OCI-LY7 (cell line): Measurements from ENCODE around the gene YIPF5. TPM values are rescaled to one million over a fixed set of nuclear protein-coding genes. Genes with fewer than 3 reads are reported as not detected.

Experiments
- BruUV-seq: library from RNA; stranded (reverse); fragments of 400-500 nt; replicated peaks from 2 replicates; lab custom pipeline; 2021; lab: Mats Ljungman, UMichigan
- CTCF ChIA-PET: fragments of 300-600 bp; sonication (Branson Sonifier 250); formaldehyde crosslinking; loops from one replicate; lab custom pipeline; 2022; ENCODE audit warnings: antibody characterized with exemption; ENCODE audit not compliant: unreplicated experiment; lab: Charles Lee
- POLR2A ChIA-PET: fragments of 300-600 bp; sonication (Branson Sonifier 250); formaldehyde crosslinking; loops from one replicate; lab custom pipeline; 2022; ENCODE audit warnings: antibody characterized with exemption; lab: Charles Lee
- DNase-seq: peaks from one replicate; pipeline ENCODE4 v3.0.0-alpha.2; 2015; ENCODE audit warnings: low spot score
- H2AFZ ChIP-seq: fragments of 200-600 bp; sonication (generic), shearing (Covaris generic); 2 replicates; pipeline ENCODE4 v1.6.1; 2014; ENCODE audit warnings: mild to moderate bottlenecking, antibody characterized with exemption, low read length, moderate library complexity
- H3K27ac ChIP-seq: fragments of 200-600 bp; sonication (generic); 2 replicates; pipeline ENCODE4 v1.5.1; 2014; ENCODE audit warnings: mixed run types, low read depth, mild to moderate bottlenecking, moderate library complexity, low read length, inconsistent platforms; ENCODE audit not compliant: poor library complexity, severe bottlenecking
- H3K36me3 ChIP-seq: fragments of 200-600 bp; sonication (generic); 2 replicates; pipeline ENCODE4 v1.6.1; 2014; ENCODE audit warnings: mild to moderate bottlenecking, antibody characterized with exemption, low read length, moderate library complexity, mixed read lengths; ENCODE audit not compliant: insufficient read depth
- H3K4me1 ChIP-seq: fragments of 200-600 bp; sonication (generic); 2 replicates; pipeline ENCODE4 v1.5.1; 2014; ENCODE audit warnings: mild to moderate bottlenecking, low read length; ENCODE audit not compliant: insufficient read depth, poor library complexity, severe bottlenecking
- H3K4me2 ChIP-seq: fragments of 200-600 bp; sonication (generic); 2 replicates; pipeline ENCODE4 v1.6.1; 2014; ENCODE audit warnings: mild to moderate bottlenecking, low read length
- H3K4me3 ChIP-seq: fragments of 200-600 bp; sonication (generic); 2 replicates; pipeline ENCODE4 v1.5.1; 2014; ENCODE audit warnings: mild to moderate bottlenecking, low read depth, low read length; ENCODE audit not compliant: poor library complexity, severe bottlenecking
- H3K79me2 ChIP-seq: fragments of 200-600 bp; sonication (generic); 2 replicates; pipeline ENCODE4 v1.6.1; 2016; ENCODE audit warnings: low read depth, mild to moderate bottlenecking, low read length, moderate library complexity, mixed read lengths; ENCODE audit not compliant: insufficient read depth
- H3K9me2 ChIP-seq: fragments of 200-600 bp; sonication (generic); 2 replicates; pipeline ENCODE4 v1.6.1; 2016; ENCODE audit warnings: mild to moderate bottlenecking, low read length, mixed read lengths; ENCODE audit not compliant: insufficient read depth
- H3K9me3 ChIP-seq: fragments of 200-600 bp; sonication (generic); 2 replicates; pipeline ENCODE4 v1.6.1; 2014; ENCODE audit warnings: mild to moderate bottlenecking, mixed run types, low read length, mixed read lengths
- H4K20me1 ChIP-seq: fragments of 200-600 bp; sonication (generic); 2 replicates; pipeline ENCODE4 v1.6.1; 2014; ENCODE audit warnings: mild to moderate bottlenecking, antibody characterized with exemption, low read length, moderate library complexity, mixed read lengths; ENCODE audit not compliant: insufficient read depth
- EZH2phosphoT487 ChIP-seq: fragments of 200-600 bp; sonication (generic); IDR thresholded peaks from 2 replicates; pipeline ENCODE4 v1.6.1; 2018; ENCODE audit warnings: low read depth, borderline replicate concordance, mild to moderate bottlenecking, mixed run types, antibody characterized with exemption, low read length, moderate library complexity, mixed read lengths
- intact Hi-C: fragments of 100-400 bp; cut with micrococcal nuclease; formaldehyde crosslinking; loops from one replicate; pipeline ENCODE4 v1.10.0; 2022; ENCODE audit not compliant: unreplicated experiment
- total RNA-seq, 2 experiments: library from RNA; depleted of rRNA in 1 of 2; stranded (reverse); fragments of >200 nt in 1 of 2; shearing (Covaris generic) in 1 of 2; gene quantifications; 2 replicates each; pipeline ENCODE4 v1.2.3, GENCODE V29; 2014 to 2022
- TF ChIP-seq, protein P1 (sequence below): fragments of 200-600 bp; sonication (generic); conservative IDR thresholded peaks from 2 replicates; pipeline ENCODE4 v1.5.1; 2014; ENCODE audit warnings: mild to moderate bottlenecking, antibody characterized with exemption, low read length, moderate library complexity, mixed read lengths

The YIPF5 gene
- total RNA-seq, 2 experiments from 2014 or later, result 11.9 to 23.1 TPM

DNA sequence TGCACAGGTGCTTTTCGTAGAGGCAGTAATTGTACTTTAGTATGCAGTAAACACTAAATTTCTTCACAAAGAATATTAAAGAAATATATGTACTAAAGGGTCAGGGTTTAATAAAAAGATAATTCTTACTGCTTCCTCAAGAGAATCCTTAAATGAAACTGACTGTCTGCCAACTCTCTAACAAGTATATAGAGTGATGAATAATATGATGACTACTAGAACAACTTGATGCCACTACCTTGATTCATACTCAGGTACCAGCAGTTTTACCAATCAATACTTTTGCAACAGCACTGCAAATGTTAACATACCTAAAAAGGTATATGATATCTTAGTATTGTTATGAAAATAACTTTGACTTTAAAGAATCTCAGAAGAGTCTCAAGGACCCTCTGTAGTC is 3.8 kb downstream of the YIPF5 start:
- no peak overlapping the region for H3K4me2 ChIP-seq
- no peak for DNase-seq
- no peak overlapping the region for H3K27ac ChIP-seq
- BruUV-seq, result no TSS peak
- peaks cover 18% of the 10 kb centered on the region; the same call in 1 of the 2 replicates for H3K79me2 ChIP-seq
- POLR2A ChIA-PET, result no interaction called here
- H2AFZ ChIP-seq, result no peak overlapping the region
- CTCF ChIA-PET, result no interaction called here
- TF ChIP-seq EZH2phosphoT487, result no peak
- TF ChIP-seq, protein P1, sequence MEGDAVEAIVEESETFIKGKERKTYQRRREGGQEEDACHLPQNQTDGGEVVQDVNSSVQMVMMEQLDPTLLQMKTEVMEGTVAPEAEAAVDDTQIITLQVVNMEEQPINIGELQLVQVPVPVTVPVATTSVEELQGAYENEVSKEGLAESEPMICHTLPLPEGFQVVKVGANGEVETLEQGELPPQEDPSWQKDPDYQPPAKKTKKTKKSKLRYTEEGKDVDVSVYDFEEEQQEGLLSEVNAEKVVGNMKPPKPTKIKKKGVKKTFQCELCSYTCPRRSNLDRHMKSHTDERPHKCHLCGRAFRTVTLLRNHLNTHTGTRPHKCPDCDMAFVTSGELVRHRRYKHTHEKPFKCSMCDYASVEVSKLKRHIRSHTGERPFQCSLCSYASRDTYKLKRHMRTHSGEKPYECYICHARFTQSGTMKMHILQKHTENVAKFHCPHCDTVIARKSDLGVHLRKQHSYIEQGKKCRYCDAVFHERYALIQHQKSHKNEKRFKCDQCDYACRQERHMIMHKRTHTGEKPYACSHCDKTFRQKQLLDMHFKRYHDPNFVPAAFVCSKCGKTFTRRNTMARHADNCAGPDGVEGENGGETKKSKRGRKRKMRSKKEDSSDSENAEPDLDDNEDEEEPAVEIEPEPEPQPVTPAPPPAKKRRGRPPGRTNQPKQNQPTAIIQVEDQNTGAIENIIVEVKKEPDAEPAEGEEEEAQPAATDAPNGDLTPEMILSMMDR, result no peak
- no peak overlapping the region for H3K4me3 ChIP-seq
- peaks cover 18% of the 10 kb centered on the region for H3K4me1 ChIP-seq
- no peaks in the 10 kb centered on the region for H3K9me3 ChIP-seq
- no peaks in the 10 kb centered on the region for H4K20me1 ChIP-seq
- H3K9me2 ChIP-seq, result no peaks in the 10 kb centered on the region
- H3K36me3 ChIP-seq, result peaks cover 53% of the 10 kb centered on the region
- intact Hi-C loops, result no loop called here

DNA sequence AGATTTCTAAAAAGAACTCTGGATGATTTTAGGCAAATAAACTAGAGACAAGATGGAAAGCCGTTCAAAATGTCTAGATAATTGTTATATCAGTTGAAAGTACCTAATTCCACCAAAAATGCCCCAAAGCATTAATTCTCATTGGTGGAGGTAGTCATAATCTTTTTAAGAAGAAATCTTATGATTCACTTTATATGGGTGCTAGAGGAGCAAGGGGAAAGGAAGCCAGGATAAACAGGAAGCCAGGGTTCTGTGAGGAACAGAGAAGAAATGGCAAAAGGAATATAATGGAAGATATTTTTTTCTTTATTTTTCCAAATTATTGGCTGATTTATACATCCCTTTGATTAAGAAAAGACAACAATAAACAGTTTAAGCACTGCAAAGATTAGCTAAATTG is 7.8 kb downstream of the YIPF5 start:
- no peaks in the 10 kb centered on the region for H3K9me2 ChIP-seq
- POLR2A ChIA-PET, result interaction anchor here (0.7 to 2.1 kb wide), 3 partner anchors 9 to 29 kb away, joined by 3 to 5 read pairs (median 3); no protein-coding TSS in a partner anchor
- H3K4me2 ChIP-seq, result no peak overlapping the region
- intact Hi-C loops, result no loop called here
- H4K20me1 ChIP-seq, result no peaks in the 10 kb centered on the region; the same call in 1 of the 2 replicates
- H3K9me3 ChIP-seq, result no peaks in the 10 kb centered on the region
- no peaks in the 10 kb centered on the region for H3K79me2 ChIP-seq
- TF ChIP-seq, protein P1, result no peak
- TF ChIP-seq EZH2phosphoT487, result no peak
- no peak overlapping the region for H3K4me3 ChIP-seq
- DNase-seq, result no peak
- H3K36me3 ChIP-seq, result peaks cover 63% of the 10 kb centered on the region
- no peak overlapping the region for H2AFZ ChIP-seq
- H3K27ac ChIP-seq, result no peak overlapping the region
- no TSS peak for BruUV-seq
- H3K4me1 ChIP-seq, result no peaks in the 10 kb centered on the region
- CTCF ChIA-PET, result no interaction called here

DNA sequence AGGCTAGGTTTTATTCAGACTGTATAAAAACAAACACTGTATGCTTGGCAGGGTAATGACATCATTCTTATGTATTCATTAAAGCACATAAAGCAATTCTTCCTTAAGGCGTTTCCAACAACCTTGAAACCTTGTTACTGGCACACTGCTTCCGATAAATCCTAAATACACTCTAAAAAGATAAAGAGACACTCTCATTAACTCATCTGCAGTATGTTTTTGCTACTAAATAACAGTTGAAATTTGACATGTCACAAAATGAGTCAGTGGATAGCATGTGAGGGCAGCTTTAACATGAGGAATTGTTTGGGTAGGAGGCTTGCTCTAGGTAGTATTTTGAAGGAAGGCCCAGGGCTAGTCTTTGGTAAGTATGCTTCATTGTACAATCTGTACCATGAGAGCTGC is 13.7 kb downstream of the YIPF5 start:
- no peaks in the 10 kb centered on the region for H3K9me2 ChIP-seq
- no peaks in the 10 kb centered on the region for H3K9me3 ChIP-seq
- H4K20me1 ChIP-seq, result no peaks in the 10 kb centered on the region; the same call in 1 of the 2 replicates
- H3K4me3 ChIP-seq, result no peak overlapping the region
- no peaks in the 10 kb centered on the region for H3K79me2 ChIP-seq
- no peak overlapping the region for H3K4me2 ChIP-seq
- no TSS peak for BruUV-seq
- H3K27ac ChIP-seq, result no peak overlapping the region
- TF ChIP-seq, protein P1, result no peak
- no peak for TF ChIP-seq EZH2phosphoT487
- intact Hi-C loops, result loop anchor here (1.0 kb wide), 1 partner anchor 25 kb away; no protein-coding TSS in a partner anchor
- CTCF ChIA-PET, result no interaction called here
- POLR2A ChIA-PET, result interaction anchor here (1.7 kb wide), 1 partner anchor 14 kb away, joined by 4 read pairs; the partner anchor contains the start of genes KCTD16 and YIPF5
- peaks cover 22% of the 10 kb centered on the region; the same call in 1 of the 2 replicates for H3K36me3 ChIP-seq
- no peak overlapping the region for H2AFZ ChIP-seq
- DNase-seq, result no peak
- no peaks in the 10 kb centered on the region for H3K4me1 ChIP-seq
